Testis (tissue), 3 donors: ENCODE data around the gene PTTG2. TPM values are rescaled to one million over a fixed set of nuclear protein-coding genes. Genes with fewer than 3 reads are reported as not detected.

Experiments used
- DNase-seq: peaks from one replicate; pipeline ENCODE4 v3.0.0-alpha.2; 2019
- H3K27ac ChIP-seq, 2 donors: fragments of 200-600 bp; sonication (generic); one replicate each; pipeline ENCODE4 v1.5.1; 2019
- H3K27me3 ChIP-seq: fragments of 200-600 bp; sonication (generic); one replicate; pipeline ENCODE4 v1.5.1; 2019
- H3K36me3 ChIP-seq: fragments of 200-600 bp; sonication (generic); one replicate; pipeline ENCODE4 v1.5.1; 2017; ENCODE audit warnings: low read depth; ENCODE audit errors: missing control alignments
- H3K4me1 ChIP-seq: fragments of 200-600 bp; sonication (generic); one replicate; pipeline ENCODE4 v1.5.1; 2019
- H3K4me3 ChIP-seq, 2 donors: fragments of 200-600 bp; sonication (generic); one replicate each; pipeline ENCODE4 v1.5.1; 2017 to 2019
- H3K9me3 ChIP-seq: fragments of 200-600 bp; sonication (generic); one replicate; pipeline ENCODE4 v1.5.1; 2017
- POLR2A ChIP-seq: fragments of 450-650 bp; IDR thresholded peaks from one replicate; pipeline ENCODE4 v1.6.1; 2017; ENCODE audit warnings: antibody characterized with exemption, mild to moderate bottlenecking, moderate library complexity
- WGBS, 2 donors: methylation state at CpG; one replicate each; pipeline ENCODE4 v1.1.5; 2018; 5-methylcytosine and 5-hydroxymethylcytosine counted together
- intact Hi-C: fragments of 100-400 bp; cut with DNase I; formaldehyde crosslinking; loops from one replicate; pipeline ENCODE4 v1.15.1; 2023; ENCODE audit warnings: low total_unique reads
- polyA plus RNA-seq: library from polyadenylated mRNA; stranded (reverse); fragments of 350-450 nt; fragmentation: Illumina TruSeq; extraction: RNeasy Lipid Tissue Mini Kit (QIAGEN cat#74804); gene quantifications from one replicate; pipeline ENCODE4 v1.2.3, GENCODE V29; 2014; ENCODE audit warnings: low read depth, low replicate concordance; ENCODE audit not compliant: insufficient read depth
- total RNA-seq, 2 donors: library from RNA; depleted of rRNA; stranded (reverse); fragments of >200 nt; gene quantifications; one replicate each; pipeline ENCODE4 v1.2.3, GENCODE V29; 2016
- TF ChIP-seq, protein P1 (sequence below), 3 experiments: fragments of 450-650 bp in 2 of 3; fragments of 200-600 bp in 1 of 3; sonication (generic) in 1 of 3; IDR thresholded peaks; one replicate each; pipeline ENCODE4 v1.5.1; 2016 to 2019; ENCODE audit warnings: antibody characterized with exemption in 3 of 3, mild to moderate bottlenecking in 2 of 3, moderate library complexity in 1 of 3

PTTG2 gene
- total and polyA plus RNA-seq, 3 donors from 2014 or later: 0.50 TPM; not detected in 2

GRCh38 chr4:37935026-37935425 is 25.2 kb upstream of the PTTG2 start:
- Histone ChIP-seq H3K4me1 (no peaks in the 10 kb centered on the region), H3K4me3 (no peak overlapping the region), H3K36me3 (no peaks in the 10 kb centered on the region), H3K27me3 (no peaks in the 10 kb centered on the region), H3K27ac (no peak overlapping the region), H3K9me3 (no peaks in the 10 kb centered on the region)
- no peak for DNase-seq
- WGBS, 2 donors: 87 to 91% methylated on average over 4 of the region's 4 CpGs
- intact Hi-C loops: no loop called here
- no peak for TF ChIP-seq POLR2A

- WGBS, 2 donors: 71 to 75% methylated on average over 6 to 7 of the region's 7 CpGs
- no peak for DNase-seq
- no peaks in the 10 kb centered on the region for H3K4me1 ChIP-seq
These were observed 23.2 kb upstream of the PTTG2 start for GRCh38 chr4:37936889-37937498.

DNA sequence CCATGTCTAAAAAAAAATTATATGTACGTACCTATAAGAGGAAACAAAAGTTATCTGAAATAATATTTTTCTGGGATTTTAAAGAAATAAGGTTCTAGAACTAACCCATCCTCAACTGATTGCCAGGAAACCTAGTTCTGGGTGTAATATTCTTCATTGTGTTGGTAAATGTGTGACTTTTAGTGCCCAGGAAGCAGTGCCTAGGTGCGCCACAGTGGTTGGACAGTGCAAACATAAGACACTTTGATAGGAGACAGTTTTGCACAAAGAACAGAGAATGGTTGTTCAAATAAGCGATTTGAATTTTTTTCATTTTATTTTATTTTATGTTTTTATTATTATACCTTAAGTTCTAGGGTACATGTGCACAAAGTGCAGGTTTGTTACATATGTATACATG is 22.0 kb upstream of the PTTG2 start:
- TF ChIP-seq, protein P1, sequence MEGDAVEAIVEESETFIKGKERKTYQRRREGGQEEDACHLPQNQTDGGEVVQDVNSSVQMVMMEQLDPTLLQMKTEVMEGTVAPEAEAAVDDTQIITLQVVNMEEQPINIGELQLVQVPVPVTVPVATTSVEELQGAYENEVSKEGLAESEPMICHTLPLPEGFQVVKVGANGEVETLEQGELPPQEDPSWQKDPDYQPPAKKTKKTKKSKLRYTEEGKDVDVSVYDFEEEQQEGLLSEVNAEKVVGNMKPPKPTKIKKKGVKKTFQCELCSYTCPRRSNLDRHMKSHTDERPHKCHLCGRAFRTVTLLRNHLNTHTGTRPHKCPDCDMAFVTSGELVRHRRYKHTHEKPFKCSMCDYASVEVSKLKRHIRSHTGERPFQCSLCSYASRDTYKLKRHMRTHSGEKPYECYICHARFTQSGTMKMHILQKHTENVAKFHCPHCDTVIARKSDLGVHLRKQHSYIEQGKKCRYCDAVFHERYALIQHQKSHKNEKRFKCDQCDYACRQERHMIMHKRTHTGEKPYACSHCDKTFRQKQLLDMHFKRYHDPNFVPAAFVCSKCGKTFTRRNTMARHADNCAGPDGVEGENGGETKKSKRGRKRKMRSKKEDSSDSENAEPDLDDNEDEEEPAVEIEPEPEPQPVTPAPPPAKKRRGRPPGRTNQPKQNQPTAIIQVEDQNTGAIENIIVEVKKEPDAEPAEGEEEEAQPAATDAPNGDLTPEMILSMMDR (IDR thresholded peaks at IDR 0.05): no peak
- TF ChIP-seq POLR2A: no peak
- WGBS, 2 donors: 92 to 95% methylated on average over 3 of the region's 3 CpGs
- Histone ChIP-seq H3K27me3 (no peaks in the 10 kb centered on the region), H3K36me3 (no peaks in the 10 kb centered on the region), H3K4me1 (no peaks in the 10 kb centered on the region), H3K9me3 (no peaks in the 10 kb centered on the region), H3K27ac (no peak overlapping the region), H3K4me3 (no peak overlapping the region)
- intact Hi-C loops: no loop called here
- DNase-seq: no peak

More at GRCh38 chr4:37936889-37937498, 23.2 kb upstream of the PTTG2 start:
- H3K27ac ChIP-seq: no peak overlapping the region
- no peaks in the 10 kb centered on the region for H3K36me3 ChIP-seq
- no peaks in the 10 kb centered on the region for H3K9me3 ChIP-seq
- no peak overlapping the region for H3K4me3 ChIP-seq
- H3K27me3 ChIP-seq: no peaks in the 10 kb centered on the region
- intact Hi-C loops: no loop called here
- TF ChIP-seq POLR2A: no peak
- TF ChIP-seq, protein P1 (IDR thresholded peaks at IDR 0.05): no peak

DNA sequence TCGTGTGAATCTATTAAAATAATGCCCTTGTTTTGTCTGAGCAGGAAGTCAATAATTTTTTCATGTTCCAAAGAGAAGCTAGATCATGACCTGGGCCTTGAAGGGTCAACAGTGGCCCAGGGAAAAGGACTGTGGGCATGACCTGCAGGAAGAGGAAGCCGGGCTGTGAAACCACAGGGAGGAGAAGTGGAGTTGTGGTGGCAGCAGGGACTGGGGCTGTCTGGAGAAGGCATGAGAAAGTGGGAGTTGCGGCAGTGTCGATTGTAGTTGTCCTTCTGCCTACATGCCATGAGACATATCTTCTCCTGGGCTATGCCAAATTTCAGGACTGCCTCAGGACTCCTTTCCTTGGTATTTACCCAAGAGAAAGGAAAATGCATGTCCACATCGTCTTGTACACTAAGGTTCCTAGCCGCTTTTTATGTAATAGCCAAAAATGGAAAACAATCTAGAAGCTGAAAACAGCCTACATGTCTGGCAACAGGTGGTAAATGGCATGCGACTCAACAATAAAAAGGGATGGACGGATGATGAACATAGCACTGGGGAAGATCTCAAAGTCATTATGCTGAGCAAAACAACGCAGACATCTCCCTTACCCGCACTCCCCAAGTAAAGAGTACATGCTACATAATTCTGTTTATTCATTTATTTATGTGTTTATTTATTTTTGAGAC is 13.6 kb upstream of the PTTG2 start:
- no peaks in the 10 kb centered on the region for H3K27me3 ChIP-seq
- H3K27ac ChIP-seq: no peak overlapping the region
- WGBS, 2 donors: 83 to 84% methylated on average over 10 of the region's 10 CpGs
- DNase-seq: no peak
- no peaks in the 10 kb centered on the region for H3K9me3 ChIP-seq
- H3K4me3 ChIP-seq: no peak overlapping the region
- TF ChIP-seq, protein P1 (IDR thresholded peaks at IDR 0.05): no peak
- no peak for TF ChIP-seq POLR2A
- intact Hi-C loops: no loop called here
- H3K36me3 ChIP-seq: no peaks in the 10 kb centered on the region
- no peaks in the 10 kb centered on the region for H3K4me1 ChIP-seq

DNA sequence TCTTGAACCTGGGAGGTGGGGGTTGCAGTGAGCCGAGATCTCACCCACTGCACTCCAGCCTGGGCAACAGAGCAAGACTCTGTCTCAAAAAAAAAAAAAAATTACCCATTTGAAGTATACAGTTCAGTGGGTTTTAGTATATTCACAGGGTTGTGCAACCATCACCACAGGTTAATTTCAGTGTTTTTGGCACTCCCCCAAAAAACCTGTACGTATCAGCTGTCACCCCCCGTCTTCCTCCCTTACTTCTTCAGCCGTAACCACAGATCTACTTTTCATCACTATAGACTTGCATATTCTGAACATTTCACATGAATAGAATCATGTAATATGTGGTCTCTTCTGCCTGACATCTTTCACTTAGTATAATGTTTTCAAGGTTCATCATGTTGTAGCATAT is 11.7 kb upstream of the PTTG2 start:
- H3K27ac ChIP-seq: no peak overlapping the region
- H3K4me3 ChIP-seq: no peak overlapping the region
- H3K4me1 ChIP-seq: no peaks in the 10 kb centered on the region
- DNase-seq: no peak
- 87 to 91% methylated on average over 4 of the region's 4 CpGs for WGBS, 2 donors
- intact Hi-C loops: no loop called here
- no peaks in the 10 kb centered on the region for H3K9me3 ChIP-seq
- H3K27me3 ChIP-seq: no peaks in the 10 kb centered on the region
- no peaks in the 10 kb centered on the region for H3K36me3 ChIP-seq
- TF ChIP-seq, protein P1 (IDR thresholded peaks at IDR 0.05): no peak
- TF ChIP-seq POLR2A: no peak
